ENCODE results near the gene ADH1B. TPM values are rescaled to one million over a fixed set of nuclear protein-coding genes. Genes with fewer than 3 reads are reported as not detected.

ADH1B gene
- total RNA-seq, 1 experiment from 2014 or later, result 1.0 TPM

- no peak for TF ChIP-seq TP53 (CRISPR knock-in tag; IDR thresholded peaks at IDR 0.05)
These were observed 3.8 kb downstream of the ADH1B start (continued) for GRCh38 chr4:99317354-99317753.

GRCh38 chr4:99315839-99316238 lies 5.4 kb downstream of the ADH1B start:
- CTCF ChIA-PET, result no interaction called here
- Mint-ChIP-seq H3K36me3 (no peaks in the 10 kb centered on the region), H3K4me1 (peaks cover 8% of the 10 kb centered on the region), H3K27ac (no peak overlapping the region), H3K9me3 (no peaks in the 10 kb centered on the region), H3K27me3 (ENCODE audit: low read depth) (no peaks in the 10 kb centered on the region), H3K4me3 (no peak overlapping the region)
- no peak for DNase-seq (ENCODE audit: low spot score)
- POLR2A ChIA-PET, result no interaction called here
- TF ChIP-seq ZNF219 (CRISPR knock-in tag; IDR thresholded peaks at IDR 0.05; ENCODE audit: borderline replicate concordance), result no peak
- TF ChIP-seq ESRRA (CRISPR knock-in tag; IDR thresholded peaks at IDR 0.05; ENCODE audit: borderline replicate concordance), result no peak
- TF ChIP-seq ZNF423 (CRISPR knock-in tag; IDR thresholded peaks at IDR 0.05), result no peak
- no peak for TF ChIP-seq ZNF416 (CRISPR knock-in tag; IDR thresholded peaks at IDR 0.05)
- no peak for TF ChIP-seq MXD4 (CRISPR knock-in tag; IDR thresholded peaks at IDR 0.05; ENCODE audit: borderline replicate concordance)
- TF ChIP-seq CTCF (IDR thresholded peaks at IDR 0.05), result no peak
- ATAC-seq, result peak; percentile 86

DNA sequence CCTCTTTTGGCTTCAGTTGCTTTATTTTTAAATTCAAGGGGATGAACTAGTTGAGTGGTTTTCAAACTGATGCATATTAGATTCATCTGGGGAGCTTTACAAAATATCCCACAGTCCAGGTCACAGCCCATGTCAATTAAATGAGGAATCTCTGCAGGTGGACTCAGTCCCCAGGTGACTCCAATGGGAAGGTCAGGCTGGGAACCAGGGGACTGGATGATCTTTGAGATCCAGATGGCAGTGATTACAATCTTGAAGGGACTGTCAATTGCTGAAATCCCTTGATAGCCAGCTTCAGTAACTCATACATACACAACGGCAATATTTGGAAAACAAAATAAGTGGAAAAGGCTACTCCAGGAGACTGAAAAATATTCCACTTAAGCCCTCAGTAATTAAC lies 7.0 kb downstream of the ADH1B start:
- no peaks in the 10 kb centered on the region for H3K36me3 Mint-ChIP-seq
- ChIA-PET POLR2A (no interaction called here), CTCF (no interaction called here)
- H3K9me3 Mint-ChIP-seq, result no peaks in the 10 kb centered on the region
- no peak overlapping the region for H3K27ac Mint-ChIP-seq
- DNase-seq (ENCODE audit: low spot score) (no peak), ATAC-seq (no peak)
- peaks cover 23% of the 10 kb centered on the region for H3K4me1 Mint-ChIP-seq
- no peaks in the 10 kb centered on the region for H3K27me3 Mint-ChIP-seq (ENCODE audit: low read depth)
- no peak overlapping the region for H3K4me3 Mint-ChIP-seq
- TF ChIP-seq ZNF121 (CRISPR knock-in tag; IDR thresholded peaks at IDR 0.05), result no peak
- TF ChIP-seq NFE2L1 (CRISPR knock-in tag; IDR thresholded peaks at IDR 0.05), result no peak
- no peak for TF ChIP-seq FOXP1 (CRISPR knock-in tag; IDR thresholded peaks at IDR 0.05; ENCODE audit: borderline replicate concordance)
- TF ChIP-seq OVOL2 (CRISPR knock-in tag; IDR thresholded peaks at IDR 0.05; ENCODE audit: borderline replicate concordance), result no peak
- TF ChIP-seq, protein P1, sequence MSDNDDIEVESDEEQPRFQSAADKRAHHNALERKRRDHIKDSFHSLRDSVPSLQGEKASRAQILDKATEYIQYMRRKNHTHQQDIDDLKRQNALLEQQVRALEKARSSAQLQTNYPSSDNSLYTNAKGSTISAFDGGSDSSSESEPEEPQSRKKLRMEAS (CRISPR knock-in tag; IDR thresholded peaks at IDR 0.05), result no peak
- TF ChIP-seq, protein P2, sequence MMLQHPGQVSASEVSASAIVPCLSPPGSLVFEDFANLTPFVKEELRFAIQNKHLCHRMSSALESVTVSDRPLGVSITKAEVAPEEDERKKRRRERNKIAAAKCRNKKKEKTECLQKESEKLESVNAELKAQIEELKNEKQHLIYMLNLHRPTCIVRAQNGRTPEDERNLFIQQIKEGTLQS (CRISPR knock-in tag; conservative IDR thresholded peaks at IDR 0.05), result no peak
- TF ChIP-seq ZNF512 (CRISPR knock-in tag; IDR thresholded peaks at IDR 0.05; ENCODE audit: borderline replicate concordance), result no peak
- no peak for TF ChIP-seq NR1H2 (CRISPR knock-in tag; IDR thresholded peaks at IDR 0.05)
- TF ChIP-seq, protein P3, sequence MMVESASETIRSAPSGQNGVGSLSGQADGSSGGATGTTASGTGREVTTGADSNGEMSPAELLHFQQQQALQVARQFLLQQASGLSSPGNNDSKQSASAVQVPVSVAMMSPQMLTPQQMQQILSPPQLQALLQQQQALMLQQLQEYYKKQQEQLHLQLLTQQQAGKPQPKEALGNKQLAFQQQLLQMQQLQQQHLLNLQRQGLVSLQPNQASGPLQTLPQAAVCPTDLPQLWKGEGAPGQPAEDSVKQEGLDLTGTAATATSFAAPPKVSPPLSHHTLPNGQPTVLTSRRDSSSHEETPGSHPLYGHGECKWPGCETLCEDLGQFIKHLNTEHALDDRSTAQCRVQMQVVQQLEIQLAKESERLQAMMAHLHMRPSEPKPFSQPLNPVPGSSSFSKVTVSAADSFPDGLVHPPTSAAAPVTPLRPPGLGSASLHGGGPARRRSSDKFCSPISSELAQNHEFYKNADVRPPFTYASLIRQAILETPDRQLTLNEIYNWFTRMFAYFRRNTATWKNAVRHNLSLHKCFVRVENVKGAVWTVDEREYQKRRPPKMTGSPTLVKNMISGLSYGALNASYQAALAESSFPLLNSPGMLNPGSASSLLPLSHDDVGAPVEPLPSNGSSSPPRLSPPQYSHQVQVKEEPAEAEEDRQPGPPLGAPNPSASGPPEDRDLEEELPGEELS (CRISPR knock-in tag; IDR thresholded peaks at IDR 0.05), result no peak
- no peak for TF ChIP-seq ZNF232 (CRISPR knock-in tag; IDR thresholded peaks at IDR 0.05)
- no peak for TF ChIP-seq KAT7 (CRISPR knock-in tag; IDR thresholded peaks at IDR 0.05; ENCODE audit: borderline replicate concordance)
- TF ChIP-seq ZNF281 (CRISPR knock-in tag; IDR thresholded peaks at IDR 0.05), result no peak
- TF ChIP-seq, protein P4, sequence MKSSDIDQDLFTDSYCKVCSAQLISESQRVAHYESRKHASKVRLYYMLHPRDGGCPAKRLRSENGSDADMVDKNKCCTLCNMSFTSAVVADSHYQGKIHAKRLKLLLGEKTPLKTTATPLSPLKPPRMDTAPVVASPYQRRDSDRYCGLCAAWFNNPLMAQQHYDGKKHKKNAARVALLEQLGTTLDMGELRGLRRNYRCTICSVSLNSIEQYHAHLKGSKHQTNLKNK (CRISPR knock-in tag; IDR thresholded peaks at IDR 0.05), result no peak
- TF ChIP-seq TP53 (CRISPR knock-in tag; IDR thresholded peaks at IDR 0.05), result no peak
- TF ChIP-seq, protein P5, sequence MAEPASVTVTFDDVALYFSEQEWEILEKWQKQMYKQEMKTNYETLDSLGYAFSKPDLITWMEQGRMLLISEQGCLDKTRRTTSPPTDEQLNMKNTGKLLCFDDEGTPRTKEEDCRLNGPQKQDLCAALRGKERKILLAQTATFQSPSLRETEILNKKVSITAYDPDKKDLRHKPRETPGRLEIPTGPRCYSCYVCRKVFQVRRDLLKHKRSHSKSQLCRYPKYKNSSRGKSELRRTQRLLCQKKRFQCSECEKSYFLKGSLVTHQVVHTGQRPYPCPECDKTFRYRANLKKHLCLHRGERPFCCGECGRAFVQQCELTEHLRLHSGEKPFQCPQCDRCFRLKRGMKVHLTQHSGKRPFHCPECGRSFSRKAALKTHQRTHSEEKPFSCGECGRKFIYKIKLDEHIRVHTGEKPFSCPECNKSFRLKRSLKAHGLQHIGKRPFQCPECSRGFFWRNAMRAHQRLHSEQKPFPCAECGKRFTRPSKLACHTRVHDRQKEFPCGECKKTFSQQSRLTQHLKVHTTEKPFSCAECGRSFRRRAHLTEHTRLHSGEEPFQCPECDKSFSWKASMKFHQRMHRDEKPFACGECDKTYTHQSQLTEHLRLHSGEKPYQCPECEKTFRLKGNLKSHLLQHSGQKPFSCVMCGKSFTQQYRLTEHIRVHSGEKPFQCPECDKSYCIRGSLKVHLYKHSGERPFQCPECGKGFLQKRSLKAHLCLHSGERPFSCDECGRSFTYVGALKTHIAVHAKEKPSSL (CRISPR knock-in tag; conservative IDR thresholded peaks at IDR 0.05), result no peak

Data from WTC11 (cell line).